ENCODE data around the gene CETP. TPM values are rescaled to one million over a fixed set of nuclear protein-coding genes. Genes with fewer than 3 reads are reported as not detected.

The CETP gene
- total RNA-seq, 4 donors from 2014 or later: not detected

DNA sequence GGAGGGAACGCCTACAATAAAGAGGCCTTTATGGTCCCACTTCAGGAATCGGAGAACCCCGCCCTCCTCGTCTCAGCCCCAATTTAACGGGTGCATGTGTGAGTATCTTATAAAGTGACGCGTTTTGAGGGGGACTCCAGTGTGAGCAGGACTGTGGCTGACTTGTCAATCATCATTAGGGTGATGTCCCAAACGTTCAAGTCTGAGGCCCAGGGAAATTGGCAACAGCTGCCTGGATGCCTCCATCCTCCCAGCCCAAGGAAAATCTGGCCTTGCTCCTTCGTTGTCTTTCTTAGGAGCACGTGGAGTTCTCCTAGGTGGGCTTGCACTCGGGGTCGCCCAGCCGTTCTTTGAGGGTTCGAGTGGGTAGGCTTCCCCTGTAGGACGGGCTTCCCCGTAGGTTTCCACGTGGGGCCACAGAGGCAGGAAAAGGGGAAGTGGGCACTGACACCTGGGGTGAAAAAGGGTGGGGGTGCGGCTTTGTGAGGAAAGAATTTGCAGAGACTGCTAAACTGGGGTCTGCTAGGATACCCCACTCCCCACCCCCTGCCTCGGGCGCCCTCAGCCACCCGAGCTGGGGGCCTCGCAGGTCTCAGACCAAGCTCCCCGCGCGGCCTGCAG, 30.4 kb upstream of the CETP start:
- intact Hi-C loops (cut with DNase I; ENCODE audit: low total_unique reads) (loop anchor here (2.0 to 10.0 kb wide), 6 partner anchors 56 to 515 kb away; partner anchors contain the start of genes CIAPIN1, COQ9, MT1X and NLRC5), in situ Hi-C loops (cut with MboI; ENCODE audit: low sequenced_read_pairs in 4 of 4) (no loop called here)
- Histone ChIP-seq H3K9me3 (no peaks in the 10 kb centered on the region), H3K27ac (peak overlapping the region; percentile 96 to 100 (median 98)), H3K4me1 (peaks cover 30 to 38% of the 10 kb centered on the region in 2 donors), H3K4me3 (peak overlapping the region; percentile 84 to 99 (median 93)), H3K36me3 (peaks cover 0 to 13% of the 10 kb centered on the region in 2 donors), H3K27me3 (no peaks in the 10 kb centered on the region)
- DNase-seq (no peak), ATAC-seq (peak; percentile 0 to 2)
- no peak for TF ChIP-seq POLR2A (IDR thresholded peaks at IDR 0.05)
- TF ChIP-seq, protein P1, sequence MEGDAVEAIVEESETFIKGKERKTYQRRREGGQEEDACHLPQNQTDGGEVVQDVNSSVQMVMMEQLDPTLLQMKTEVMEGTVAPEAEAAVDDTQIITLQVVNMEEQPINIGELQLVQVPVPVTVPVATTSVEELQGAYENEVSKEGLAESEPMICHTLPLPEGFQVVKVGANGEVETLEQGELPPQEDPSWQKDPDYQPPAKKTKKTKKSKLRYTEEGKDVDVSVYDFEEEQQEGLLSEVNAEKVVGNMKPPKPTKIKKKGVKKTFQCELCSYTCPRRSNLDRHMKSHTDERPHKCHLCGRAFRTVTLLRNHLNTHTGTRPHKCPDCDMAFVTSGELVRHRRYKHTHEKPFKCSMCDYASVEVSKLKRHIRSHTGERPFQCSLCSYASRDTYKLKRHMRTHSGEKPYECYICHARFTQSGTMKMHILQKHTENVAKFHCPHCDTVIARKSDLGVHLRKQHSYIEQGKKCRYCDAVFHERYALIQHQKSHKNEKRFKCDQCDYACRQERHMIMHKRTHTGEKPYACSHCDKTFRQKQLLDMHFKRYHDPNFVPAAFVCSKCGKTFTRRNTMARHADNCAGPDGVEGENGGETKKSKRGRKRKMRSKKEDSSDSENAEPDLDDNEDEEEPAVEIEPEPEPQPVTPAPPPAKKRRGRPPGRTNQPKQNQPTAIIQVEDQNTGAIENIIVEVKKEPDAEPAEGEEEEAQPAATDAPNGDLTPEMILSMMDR (IDR thresholded peaks at IDR 0.05 in 4 of 5, conservative IDR thresholded peaks at IDR 0.05 in 1 of 5): no peak

DNA sequence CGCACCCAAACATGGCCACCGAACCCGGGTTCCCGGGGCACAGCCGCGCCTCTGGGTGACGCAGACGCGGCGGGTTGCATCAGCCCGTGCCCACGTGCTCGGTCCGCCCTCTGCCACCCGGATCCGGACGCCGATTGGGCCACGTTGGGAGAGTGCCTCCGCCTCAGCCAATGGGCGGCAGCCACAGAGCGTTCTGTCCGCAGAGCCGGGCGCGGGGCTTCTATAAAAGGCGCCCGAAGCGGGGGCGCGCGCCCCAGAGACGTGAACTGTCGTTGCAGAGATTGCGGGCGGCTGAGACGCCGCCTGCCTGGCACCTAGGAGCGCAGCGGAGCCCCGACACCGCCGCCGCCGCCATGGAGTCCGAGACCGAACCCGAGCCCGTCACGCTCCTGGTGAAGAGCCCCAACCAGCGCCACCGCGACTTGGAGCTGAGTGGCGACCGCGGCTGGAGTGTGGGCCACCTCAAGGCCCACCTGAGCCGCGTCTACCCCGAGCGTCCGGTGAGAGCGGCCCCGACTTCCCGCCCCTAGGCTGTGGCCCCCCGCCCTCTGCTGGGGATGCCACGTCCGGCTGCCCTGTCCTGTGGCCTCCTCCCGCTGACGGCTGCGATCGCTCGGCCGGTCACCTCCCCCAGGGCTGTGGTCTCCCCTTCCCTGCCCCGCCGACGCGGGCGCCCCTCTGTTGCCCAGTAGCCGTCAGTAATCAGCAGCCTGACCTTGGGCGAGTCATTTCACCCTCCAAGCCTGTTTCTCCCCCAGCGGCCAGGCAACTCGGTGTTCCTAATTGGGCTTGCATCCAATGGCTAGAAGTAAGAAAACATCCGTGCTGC, 29.6 kb upstream of the CETP start, which contains the start of gene HERPUD1:
Gene HERPUD1 (plus strand): TSS at position 251 of the 829 bp plus-strand sequence. CDS start 103 bp downstream, at position 354.
- Histone ChIP-seq H3K27me3 (no peaks in the 10 kb centered on the region), H3K9me3 (no peaks in the 10 kb centered on the region), H3K27ac (peak within 1 kb of the TSS; percentile 96 to 100 (median 98)), H3K36me3 (peaks cover 0 to 20% of the 10 kb centered on the region in 2 donors), H3K4me3 (peak within 1 kb of the TSS; percentile 84 to 99 (median 93)), H3K4me1 (peaks cover 30 to 38% of the 10 kb centered on the region in 2 donors)
- TF ChIP-seq, protein P1 (IDR thresholded peaks at IDR 0.05 in 4 of 5, conservative IDR thresholded peaks at IDR 0.05 in 1 of 5): peak in 2 of 5 experiments; percentile 10 to 25
- TF ChIP-seq POLR2A (IDR thresholded peaks at IDR 0.05): peak; percentile 95 to 100
- DNase-seq (peak; percentile 98 to 99), ATAC-seq (peak; percentile 77 to 83)
- intact Hi-C loops (cut with DNase I; ENCODE audit: low total_unique reads) (loop anchor here (1.0 to 10.0 kb wide), 9 partner anchors 55 to 515 kb away; partner anchors contain the start of genes CIAPIN1, COQ9, MT1X and MT2A), in situ Hi-C loops (cut with MboI; ENCODE audit: low sequenced_read_pairs in 4 of 4) (no loop called here)

DNA sequence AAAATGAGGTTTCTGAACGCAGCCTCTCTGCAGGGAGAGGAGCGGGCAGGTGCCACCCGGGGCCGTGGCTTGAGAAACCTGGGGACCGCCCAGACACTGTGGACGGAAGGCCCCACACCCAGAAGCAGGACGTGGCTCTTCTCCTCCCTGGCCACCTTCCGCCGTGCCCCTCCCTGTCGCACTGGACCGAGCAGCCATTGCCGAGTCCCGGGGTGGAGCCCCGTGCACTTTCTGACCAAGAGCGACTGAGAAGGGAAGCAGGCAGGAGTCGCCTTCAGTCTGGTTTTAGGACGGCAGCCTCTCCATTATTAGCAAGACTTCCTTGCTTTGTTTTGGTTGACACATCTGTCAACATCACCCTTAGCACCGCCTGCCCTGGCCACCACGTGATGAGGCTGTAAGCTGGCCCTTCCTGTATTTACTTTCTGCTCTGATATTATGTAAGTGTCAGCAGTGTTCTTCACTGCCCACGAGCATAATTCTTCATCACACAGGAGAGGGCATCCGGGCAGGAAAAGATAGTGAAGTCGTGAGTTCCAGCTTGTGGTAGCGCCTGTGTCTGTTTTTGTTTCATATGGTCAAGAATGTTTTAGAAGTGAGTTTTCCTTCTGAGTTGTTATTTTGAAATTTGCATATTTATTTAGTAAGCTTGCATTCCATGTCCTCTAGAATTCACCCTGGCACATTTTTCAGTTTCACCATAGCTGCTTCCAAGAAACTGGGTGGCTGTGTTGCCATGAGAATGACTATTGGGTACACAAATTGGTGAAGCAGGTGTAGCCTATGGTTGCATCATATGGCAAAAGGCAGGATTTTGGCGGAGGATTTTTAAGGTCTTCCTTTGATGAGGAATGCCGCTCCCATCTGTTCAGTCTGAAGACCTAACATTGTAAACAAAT, 28.8 kb upstream of the CETP start:
- H3K4me1 ChIP-seq: peaks cover 30 to 38% of the 10 kb centered on the region in 2 donors
- H3K36me3 ChIP-seq: peaks cover 1 to 29% of the 10 kb centered on the region in 2 donors
- TF ChIP-seq, protein P1 (IDR thresholded peaks at IDR 0.05 in 4 of 5, conservative IDR thresholded peaks at IDR 0.05 in 1 of 5): peak in 2 of 5 experiments; percentile 8 to 11
- TF ChIP-seq POLR2A (IDR thresholded peaks at IDR 0.05): peak; percentile 53 to 87
- intact Hi-C loops (cut with DNase I; ENCODE audit: low total_unique reads) (loop anchor here (1.0 to 10.0 kb wide), 8 partner anchors 54 to 418 kb away; partner anchors contain the start of genes MT1X, MT2A, NLRC5 and PSME3IP1), in situ Hi-C loops (cut with MboI; ENCODE audit: low sequenced_read_pairs in 4 of 4) (no loop called here)
- no peaks in the 10 kb centered on the region for H3K9me3 ChIP-seq
- peak overlapping the region; percentile 84 to 99 (median 93) for H3K4me3 ChIP-seq
- H3K27ac ChIP-seq: peak overlapping the region; percentile 96 to 100 (median 98)
- ATAC-seq (peak; percentile 81 to 88), DNase-seq (peak; percentile 87 to 90)
- H3K27me3 ChIP-seq: no peaks in the 10 kb centered on the region
